PC-9 (cell line): ENCODE results near the gene SPTAN1.

Experiments
- CTCF ChIP-seq: fragments of 200-600 bp; sonication (generic); conservative IDR thresholded peaks from 2 replicates; pipeline ENCODE4 v1.6.1; 2017; ENCODE audit warnings: mixed run types, antibody characterized with exemption, mild to moderate bottlenecking, moderate library complexity
- EZH2 ChIP-seq: fragments of 200-600 bp; sonication (generic); IDR thresholded peaks from 2 replicates; pipeline ENCODE4 v1.8.0; 2017; ENCODE audit warnings: antibody characterized with exemption, low read depth

- TF ChIP-seq CTCF (no peak), EZH2 (no peak)
Observed at GRCh38 chr9:128657344-128657704, 104.9 kb downstream of the SPTAN1 start.
